ENCODE results near the gene FBXL3. TPM values are rescaled to one million over a fixed set of nuclear protein-coding genes. Genes with fewer than 3 reads are reported as not detected.
"Not testable (repeated sequence)": the region's sequence is repeated elsewhere in the genome, so short reads cannot be mapped to it uniquely, and the experiment has no call there.

The FBXL3 gene
- polyA plus RNA-seq, 3 donors: 14.7 to 20.0 (median 19.0) TPM

GRCh38 chr13:77009011-77009410 is 17.9 kb downstream of the FBXL3 start:
- Mint-ChIP-seq H3K36me3 (peaks cover 65 to 75% of the 10 kb centered on the region in 2 donors), H3K4me1 (no peaks in the 10 kb centered on the region), H3K27ac (peak overlapping the region in 1 of 7 donors; percentile 43), H3K9me3 (no peaks in the 10 kb centered on the region), H3K27me3 (ENCODE audit: low read depth in 3 of 3) (peaks cover 0 to 2% (median 0%) of the 10 kb centered on the region in 3 donors), H3K4me3 (no peak overlapping the region)
- no peak for DNase-seq
- no peak overlapping the region for H3K4me3 ChIP-seq (replicated peaks in 1 of 3; ENCODE audit: low read depth in 2 of 3, low read length in 3 of 3)
- 100% methylated on average over 2 of the region's 2 CpGs for WGBS (ENCODE audit: insufficient coverage)
- H3K27ac ChIP-seq (ENCODE audit: low read depth in 1 of 2, low read length in 2 of 2): no peak overlapping the region
- no peak overlapping the region for H2AFZ ChIP-seq (ENCODE audit: insufficient read depth, low read depth, low read length, poor library complexity, severe bottlenecking)
- H3K4me1 ChIP-seq (ENCODE audit: control insufficient read depth in 1 of 2, insufficient read depth in 2 of 2, low read length in 2 of 2): no peaks in the 10 kb centered on the region
- no peak overlapping the region for H3K9ac ChIP-seq (ENCODE audit: insufficient read depth, low read length, poor library complexity, severe bottlenecking)
- H3K4me2 ChIP-seq (replicated peaks; ENCODE audit: extremely low read depth, low read length, poor library complexity, severe bottlenecking): no peak overlapping the region
- peaks cover 98% of the 10 kb centered on the region for H4K20me1 ChIP-seq (ENCODE audit: insufficient read depth, low read length)
- H3K27me3 ChIP-seq (ENCODE audit: control insufficient read depth in 2 of 2, insufficient read depth in 2 of 2, low read length in 2 of 2): no peaks in the 10 kb centered on the region
- peaks cover 81% of the 10 kb centered on the region for H3K79me2 ChIP-seq (ENCODE audit: insufficient read depth, low read length)
- no peak for TF ChIP-seq CTCF (IDR thresholded peaks at IDR 0.05)
- no peaks in the 10 kb centered on the region for H3K9me3 ChIP-seq (replicated peaks in 1 of 2; ENCODE audit: control insufficient read depth in 1 of 2, insufficient read depth in 1 of 2, low read length in 2 of 2)
- intact Hi-C loops (cut with micrococcal nuclease): no loop called here
- H3K36me3 ChIP-seq (replicated peaks in 1 of 2; ENCODE audit: control insufficient read depth in 1 of 2, insufficient read depth in 2 of 2, low read length in 2 of 2): peaks cover 67 to 95% of the 10 kb centered on the region in 2 donors

GRCh38 chr13:77008337-77008736 is 18.6 kb downstream of the FBXL3 start:
- H3K4me3 Mint-ChIP-seq; H3K4me1 Mint-ChIP-seq; H3K9me3 ChIP-seq (replicated peaks in 1 of 2; ENCODE audit: control insufficient read depth in 1 of 2, insufficient read depth in 1 of 2, low read length in 2 of 2); H3K9ac ChIP-seq (ENCODE audit: insufficient read depth, low read length, poor library complexity, severe bottlenecking); H3K27me3 Mint-ChIP-seq (ENCODE audit: low read depth in 3 of 3); H3K4me3 ChIP-seq (replicated peaks in 1 of 3; ENCODE audit: low read depth in 2 of 3, low read length in 3 of 3); H3K27me3 ChIP-seq (ENCODE audit: control insufficient read depth in 2 of 2, insufficient read depth in 2 of 2, low read length in 2 of 2); DNase-seq; intact Hi-C loops (cut with micrococcal nuclease); H2AFZ ChIP-seq (ENCODE audit: insufficient read depth, low read depth, low read length, poor library complexity, severe bottlenecking); H3K4me1 ChIP-seq (ENCODE audit: control insufficient read depth in 1 of 2, insufficient read depth in 2 of 2, low read length in 2 of 2); H3K4me2 ChIP-seq (replicated peaks; ENCODE audit: extremely low read depth, low read length, poor library complexity, severe bottlenecking); H3K9me3 Mint-ChIP-seq: not testable (repeated sequence)
- Histone ChIP-seq H3K27ac (ENCODE audit: low read depth in 1 of 2, low read length in 2 of 2) (peak overlapping the region in 1 of 2 donors; percentile 34), H3K36me3 (replicated peaks in 1 of 2; ENCODE audit: control insufficient read depth in 1 of 2, insufficient read depth in 2 of 2, low read length in 2 of 2) (peaks cover 65 to 95% of the 10 kb centered on the region in 2 donors), H4K20me1 (ENCODE audit: insufficient read depth, low read length) (peaks cover 98% of the 10 kb centered on the region), H3K79me2 (ENCODE audit: insufficient read depth, low read length) (peaks cover 79% of the 10 kb centered on the region)
- 100% methylated on average over 2 of the region's 4 CpGs for WGBS (ENCODE audit: insufficient coverage)
- H3K36me3 Mint-ChIP-seq: peaks cover 60 to 74% of the 10 kb centered on the region in 2 donors
- peak overlapping the region in 2 of 7 donors; percentile 43 to 50 for H3K27ac Mint-ChIP-seq
